A549 (cell line): ENCODE measurements around the gene NUMB. TPM values are rescaled to one million over a fixed set of nuclear protein-coding genes. Genes with fewer than 3 reads are reported as not detected.

Source experiments
- ATAC-seq, 2 experiments: fragments of 200-7000 bp in 1 of 2; fragments of >200 bp in 1 of 2; cut with Nextera tagmentation in 1 of 2; cut with Tn5 transposase in 1 of 2; 3 replicates each; pipeline versions ENCODE4 v1.8.0 to v1.9.1; 2018 to 2020; ENCODE audit warnings: mild to moderate bottlenecking in 1 of 2, moderate library complexity in 1 of 2
- CTCF ChIA-PET: fragments of 300-600 bp; sonication (Branson Sonifier 250); formaldehyde crosslinking; extraction: SDS; loops from one replicate; lab custom pipeline; 2021; ENCODE audit warnings: antibody characterized with exemption, inconsistent platforms; lab: Yijun Ruan, JAX
- POLR2A ChIA-PET: fragments of 350-600 bp; formaldehyde crosslinking; extraction: SDS; loops from one replicate; lab custom pipeline; 2021; ENCODE audit warnings: antibody characterized with exemption, inconsistent platforms; lab: Yijun Ruan, JAX
- DNase-seq, 2 experiments: peaks; one replicate each; pipeline versions ENCODE4 v3.0.0 to v3.0.0-alpha.2; 2011 to 2016; ENCODE audit warnings: low read depth in 1 of 2, low spot score in 1 of 2
- FAIRE-seq: peaks from 2 replicates; lab custom pipeline; 2011; peaks lifted over from hg19 to GRCh38; lab: Jason Lieb, UNC
- H3K27ac ChIP-seq, 2 experiments: fragments of >200 bp; sonication (Bioruptor Twin); formaldehyde crosslinking; 3 replicates each; pipeline ENCODE4 v1.5.1; 2016 to 2017
- H3K4me1 ChIP-seq: fragments of >200 bp; sonication (Bioruptor Twin); formaldehyde crosslinking; 3 replicates; pipeline ENCODE4 v1.6.1; 2016
- H3K4me2 ChIP-seq: fragments of >200 bp; sonication (Bioruptor Twin); formaldehyde crosslinking; 3 replicates; pipeline ENCODE4 v1.6.1; 2016
- H3K4me3 ChIP-seq: fragments of >200 bp; sonication (Bioruptor Twin); formaldehyde crosslinking; 3 replicates; pipeline ENCODE4 v1.5.1; 2016
- H3K9me3 ChIP-seq: fragments of >200 bp; sonication (Bioruptor Twin); formaldehyde crosslinking; 3 replicates; pipeline ENCODE4 v1.6.1; 2016
- EHMT2 ChIP-seq: fragments of 200-600 bp; sonication (generic); IDR thresholded peaks from 2 replicates; pipeline ENCODE4 v1.6.1; 2016; ENCODE audit warnings: antibody characterized with exemption, low read depth, mild to moderate bottlenecking, moderate library complexity
- EP300 ChIP-seq, 2 experiments: fragments of >200 bp; sonication (Bioruptor Twin); formaldehyde crosslinking; IDR thresholded peaks; 2 replicates in 1 of 2; 3 replicates in 1 of 2; pipeline ENCODE4 v1.6.1; 2016 to 2017
- FOSB ChIP-seq: fragments of 250-450 bp; sonication (Bioruptor Pico); IDR thresholded peaks from 2 replicates; pipeline ENCODE4 v1.5.0; 2020; ENCODE audit warnings: mild to moderate bottlenecking, moderate library complexity
- GATA3 ChIP-seq: IDR thresholded peaks from 2 replicates; pipeline ENCODE4 v1.6.1; 2012; ENCODE audit warnings: borderline replicate concordance
- HMGXB4 ChIP-seq: fragments of 250-450 bp; sonication (Bioruptor Pico); IDR thresholded peaks from 2 replicates; pipeline ENCODE4 v1.5.0; 2021; ENCODE audit warnings: mild to moderate bottlenecking, moderate library complexity, borderline replicate concordance
- HOXA7 ChIP-seq: fragments of 250-450 bp; sonication (Bioruptor Pico); IDR thresholded peaks from 2 replicates; pipeline ENCODE4 v1.5.0; 2020; ENCODE audit warnings: mild to moderate bottlenecking, moderate library complexity
- HOXB13 ChIP-seq: fragments of 250-450 bp; sonication (Bioruptor Pico); IDR thresholded peaks from 2 replicates; pipeline ENCODE4 v1.5.0; 2020; ENCODE audit warnings: low read depth, mild to moderate bottlenecking, moderate library complexity
- MAZ ChIP-seq: fragments of 150-350 bp; IDR thresholded peaks from 2 replicates; pipeline ENCODE4 v1.6.1; 2014; ENCODE audit warnings: antibody characterized with exemption, low read depth, low read length, borderline replicate concordance
- NR3C1 ChIP-seq: fragments of >200 bp; sonication (Bioruptor Twin); formaldehyde crosslinking; IDR thresholded peaks from 3 replicates; pipeline ENCODE4 v1.6.1; 2017
- POLR2A ChIP-seq: IDR thresholded peaks from 2 replicates; pipeline ENCODE4 v1.6.1; 2012; ENCODE audit warnings: mild to moderate bottlenecking, low read length
- POLR2AphosphoS2 ChIP-seq: conservative IDR thresholded peaks from 2 replicates; pipeline ENCODE4 v1.6.1; 2012; ENCODE audit warnings: low read length, improper control_type of control experiment, inconsistent platforms
- RAD21 ChIP-seq, 2 experiments: fragments of >200 bp in 1 of 2; sonication (Bioruptor Twin) in 1 of 2; formaldehyde crosslinking in 1 of 2; IDR thresholded peaks in 1 of 2; conservative IDR thresholded peaks in 1 of 2; 2 replicates in 1 of 2; 3 replicates in 1 of 2; pipeline ENCODE4 v1.6.1; 2012 to 2018; ENCODE audit warnings: inconsistent platforms in 1 of 2
- SREBF2 ChIP-seq: fragments of 450-650 bp; IDR thresholded peaks from 2 replicates; pipeline ENCODE4 v1.6.1; 2014; ENCODE audit warnings: mild to moderate bottlenecking, moderate library complexity
- TFCP2L1 ChIP-seq: fragments of 250-450 bp; sonication (Bioruptor Pico); IDR thresholded peaks from 2 replicates; pipeline ENCODE4 v1.5.0; 2021; ENCODE audit warnings: mild to moderate bottlenecking
- ZNF302 ChIP-seq: fragments of 250-450 bp; sonication (Bioruptor Pico); IDR thresholded peaks from 2 replicates; pipeline ENCODE4 v1.9.0; 2021; ENCODE audit warnings: inconsistent platforms, mild to moderate bottlenecking, moderate library complexity
- WGBS: methylation state at CpG from one replicate; pipeline ENCODE4 v1.1.6; 2017; ENCODE audit errors: missing lambda C conversion rate; 5-methylcytosine and 5-hydroxymethylcytosine counted together
- polyA plus RNA-seq, 4 experiments: library from polyadenylated mRNA; depleted of rRNA in 3 of 4; stranded (reverse); fragments of >200 nt; fragmentation: RNase III in 1 of 4; extraction: RNeasy Plus Mini Kit Qiagen cat#74134 plus additional on column Dnase treatment in 1 of 4; gene quantifications; 2 replicates in 3 of 4; 3 replicates in 1 of 4; pipeline ENCODE4 v1.2.3, GENCODE V29; 2011 to 2017
- TF ChIP-seq, protein P1 (sequence below): fragments of >200 bp; sonication (Bioruptor Twin); formaldehyde crosslinking; IDR thresholded peaks from 3 replicates; pipeline ENCODE4 v1.6.1; 2016
- TF ChIP-seq, protein P2 (sequence below): IDR thresholded peaks from 2 replicates; pipeline ENCODE4 v1.6.1; 2012
- TF ChIP-seq, protein P3 (sequence below): IDR thresholded peaks from 2 replicates; pipeline ENCODE4 v1.6.1; 2012; ENCODE audit warnings: low read depth, borderline replicate concordance

Gene NUMB
- polyA plus RNA-seq, 2 of the 4 experiments (the other 2 are of a cell fraction): 40.8 to 151 TPM

- ChIA-PET POLR2A (no interaction called here), CTCF (interaction anchor here (1.7 kb wide), 1 partner anchor 8 kb away, joined by 4 read pairs; no protein-coding TSS in a partner anchor)
- Histone ChIP-seq H3K4me1 (peaks cover 34% of the 10 kb centered on the region), H3K27ac (no peak overlapping the region), H3K9me3 (no peaks in the 10 kb centered on the region), H3K4me3 (no peak overlapping the region), H3K4me2 (peak overlapping the region; percentile 40)
- TF ChIP-seq TFCP2L1 (CRISPR knock-in tag) (no peak), POLR2A (no peak), HOXB13 (CRISPR knock-in tag) (no peak), ZNF302 (CRISPR knock-in tag) (no peak), EP300 (IDR thresholded peaks at IDR 0.05) (no peak), NR3C1 (no peak), RAD21 (conservative IDR thresholded peaks at IDR 0.05 in 1 of 2, IDR thresholded peaks at IDR 0.05 in 1 of 2) (no peak), FOSB (CRISPR knock-in tag) (no peak), MAZ (no peak)
- TF ChIP-seq, protein P1, sequence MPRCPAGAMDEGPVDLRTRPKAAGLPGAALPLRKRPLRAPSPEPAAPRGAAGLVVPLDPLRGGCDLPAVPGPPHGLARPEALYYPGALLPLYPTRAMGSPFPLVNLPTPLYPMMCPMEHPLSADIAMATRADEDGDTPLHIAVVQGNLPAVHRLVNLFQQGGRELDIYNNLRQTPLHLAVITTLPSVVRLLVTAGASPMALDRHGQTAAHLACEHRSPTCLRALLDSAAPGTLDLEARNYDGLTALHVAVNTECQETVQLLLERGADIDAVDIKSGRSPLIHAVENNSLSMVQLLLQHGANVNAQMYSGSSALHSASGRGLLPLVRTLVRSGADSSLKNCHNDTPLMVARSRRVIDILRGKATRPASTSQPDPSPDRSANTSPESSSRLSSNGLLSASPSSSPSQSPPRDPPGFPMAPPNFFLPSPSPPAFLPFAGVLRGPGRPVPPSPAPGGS: no peak
- DNase-seq (no peak), FAIRE-seq (no peak), ATAC-seq (peak in 1 of 2 experiments; percentile 38; a peak in 2 of 6 replicates)
- WGBS: 27% methylated on average over 3 of the region's 3 CpGs
Measured at GRCh38 chr14:73432124-73432523, 26.2 kb downstream of the NUMB start.

DNA sequence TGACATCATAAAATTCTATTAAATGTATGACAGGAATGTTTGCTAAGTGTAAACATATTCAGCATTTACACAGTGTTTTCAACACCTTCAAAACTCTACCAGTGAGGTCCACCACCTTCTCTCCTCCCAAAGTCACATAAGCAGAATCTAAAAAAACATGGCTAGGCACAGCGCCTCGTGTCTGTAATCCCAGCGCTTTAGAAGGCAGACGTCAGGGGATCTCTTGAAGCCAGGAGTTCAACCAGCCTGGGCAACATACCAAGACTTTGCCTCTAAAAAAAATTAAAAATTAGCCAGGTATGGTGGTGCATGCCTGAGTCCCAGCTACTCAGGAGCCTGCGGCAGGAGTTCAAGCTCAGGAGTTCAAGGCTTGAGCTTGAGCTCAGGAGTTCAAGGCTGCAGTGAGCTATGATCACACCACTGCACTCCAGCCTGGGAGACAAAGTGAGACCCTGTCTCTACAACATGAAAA, 30.0 kb downstream of the NUMB start:
- Histone ChIP-seq H3K4me2 (peak overlapping the region; percentile 66), H3K27ac (peak overlapping the region; percentile 39 to 49; a peak in 4 of 6 replicates), H3K4me1 (peaks cover 65% of the 10 kb centered on the region), H3K4me3 (0 out of 3 replicates have a peak overlapping the region, but pooled peaks have one; percentile 9), H3K9me3 (no peaks in the 10 kb centered on the region)
- ATAC-seq (peak; percentile 50 to 77; a peak in 5 of 6 replicates), FAIRE-seq (no peak), DNase-seq (peak in 1 of 2 experiments; percentile 76)
- ChIA-PET POLR2A (no interaction called here), CTCF (interaction anchor here (0.6 to 1.2 kb wide), 3 partner anchors 11 to 15 kb away, joined by 3 read pairs; no protein-coding TSS in a partner anchor)
- 7% methylated on average over 5 of the region's 5 CpGs for WGBS
- TF ChIP-seq GATA3: no peak
- TF ChIP-seq, protein P2, sequence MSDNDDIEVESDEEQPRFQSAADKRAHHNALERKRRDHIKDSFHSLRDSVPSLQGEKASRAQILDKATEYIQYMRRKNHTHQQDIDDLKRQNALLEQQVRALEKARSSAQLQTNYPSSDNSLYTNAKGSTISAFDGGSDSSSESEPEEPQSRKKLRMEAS: peak; percentile 43; the same call in 1 of the 2 replicates

DNA sequence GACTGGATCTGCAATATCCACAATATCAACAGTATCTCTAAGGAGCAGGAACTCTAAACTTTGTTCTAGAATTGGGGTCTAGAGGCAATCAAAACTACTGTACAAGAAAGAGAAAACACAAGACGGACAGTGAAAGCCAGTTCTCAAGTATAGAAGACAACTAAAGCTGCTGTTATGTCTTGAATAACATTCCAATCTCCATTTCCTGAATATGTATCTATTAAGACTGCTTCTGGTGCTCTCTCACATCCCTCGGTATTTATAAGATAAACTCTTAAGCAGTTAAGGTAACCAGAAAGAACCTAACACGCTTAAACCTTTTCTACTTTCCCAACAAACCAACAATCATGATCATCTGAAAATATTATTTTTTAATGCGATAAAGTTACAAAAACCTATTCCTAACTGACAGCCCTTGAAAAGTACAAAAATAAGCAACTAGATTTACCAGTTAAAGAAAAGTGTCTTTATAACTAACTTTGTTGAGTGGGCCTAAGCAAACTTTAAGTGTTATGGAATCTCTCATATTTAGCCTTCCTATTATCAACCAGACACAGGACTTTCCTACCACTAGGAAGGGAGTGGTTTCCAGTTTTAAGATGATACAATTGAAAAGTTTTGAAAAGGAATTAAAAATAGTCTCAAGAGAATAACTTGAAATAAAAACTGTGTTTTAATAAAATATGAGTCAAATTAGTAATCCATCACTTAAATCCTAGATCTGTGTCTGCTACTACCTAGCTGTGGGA, 30.7 kb downstream of the NUMB start:
- Histone ChIP-seq H3K4me3 (0 out of 3 replicates have a peak overlapping the region, but pooled peaks have one; percentile 9), H3K9me3 (no peaks in the 10 kb centered on the region), H3K27ac (peak overlapping the region in 1 of 2 experiments; percentile 35; a peak in 1 of 6 replicates), H3K4me1 (peaks cover 69% of the 10 kb centered on the region), H3K4me2 (peak overlapping the region; percentile 66)
- DNase-seq: no peak
- no peak for FAIRE-seq
- 76% methylated on average over 4 of the region's 4 CpGs for WGBS
- TF ChIP-seq EHMT2 (no peak), POLR2AphosphoS2 (no peak), SREBF2 (no peak), HOXA7 (CRISPR knock-in tag) (no peak), HMGXB4 (CRISPR knock-in tag) (no peak)
- TF ChIP-seq, protein P3, sequence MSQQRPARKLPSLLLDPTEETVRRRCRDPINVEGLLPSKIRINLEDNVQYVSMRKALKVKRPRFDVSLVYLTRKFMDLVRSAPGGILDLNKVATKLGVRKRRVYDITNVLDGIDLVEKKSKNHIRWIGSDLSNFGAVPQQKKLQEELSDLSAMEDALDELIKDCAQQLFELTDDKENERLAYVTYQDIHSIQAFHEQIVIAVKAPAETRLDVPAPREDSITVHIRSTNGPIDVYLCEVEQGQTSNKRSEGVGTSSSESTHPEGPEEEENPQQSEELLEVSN: no peak
- CTCF ChIA-PET: interaction anchor here (0.7 to 1.8 kb wide), 2 partner anchors 12 to 44 kb away, joined by 3 to 6 read pairs; no protein-coding TSS in a partner anchor
- POLR2A ChIA-PET: no interaction called here
- peak in 1 of 2 experiments; percentile 24; a peak in 3 of 6 replicates for ATAC-seq
